PC-9 (cell line): ENCODE data around the gene DENND2A.

ENCODE experiments used
- CTCF ChIP-seq: fragments of 200-600 bp; sonication (generic); conservative IDR thresholded peaks from 2 replicates; pipeline ENCODE4 v1.6.1; 2017; ENCODE audit warnings: mixed run types, antibody characterized with exemption, mild to moderate bottlenecking, moderate library complexity
- EZH2 ChIP-seq: fragments of 200-600 bp; sonication (generic); IDR thresholded peaks from 2 replicates; pipeline ENCODE4 v1.8.0; 2017; ENCODE audit warnings: antibody characterized with exemption, low read depth

GRCh38 chr7:140600341-140600740 is 40.3 kb downstream of the DENND2A start:
- TF ChIP-seq CTCF (no peak), EZH2 (no peak)
